ENCODE measurements around the gene YWHAQ.

YWHAQ gene

GRCh38 chr2:9570182-9571060 lies 60.4 kb downstream of the YWHAQ start:
- ATAC-seq: peak; percentile 25
- TF ChIP-seq BACH2 (CRISPR knock-in tag; IDR thresholded peaks at IDR 0.05; ENCODE audit: borderline replicate concordance) (no peak), RARB (CRISPR knock-in tag; IDR thresholded peaks at IDR 0.05) (no peak), ZFP3 (CRISPR knock-in tag; IDR thresholded peaks at IDR 0.05) (no peak), ESRRG (CRISPR knock-in tag; IDR thresholded peaks at IDR 0.05) (no peak), TCF4 (CRISPR knock-in tag; IDR thresholded peaks at IDR 0.05; ENCODE audit: borderline replicate concordance) (no peak), POU6F1 (CRISPR knock-in tag; IDR thresholded peaks at IDR 0.05; ENCODE audit: borderline replicate concordance, low read depth) (no peak), ISL1 (CRISPR knock-in tag; IDR thresholded peaks at IDR 0.05) (no peak), ZC3H10 (CRISPR knock-in tag; IDR thresholded peaks at IDR 0.05) (no peak), ARNTL (CRISPR knock-in tag; IDR thresholded peaks at IDR 0.05; ENCODE audit: borderline replicate concordance, low read depth) (no peak), CSDC2 (CRISPR knock-in tag; IDR thresholded peaks at IDR 0.05) (no peak), SNAI2 (CRISPR knock-in tag; IDR thresholded peaks at IDR 0.05) (no peak), CSRNP3 (CRISPR knock-in tag; IDR thresholded peaks at IDR 0.05) (no peak), ZNF8 (CRISPR knock-in tag; IDR thresholded peaks at IDR 0.05) (no peak), TOX (CRISPR knock-in tag; IDR thresholded peaks at IDR 0.05; ENCODE audit: borderline replicate concordance) (no peak), ZFP30 (CRISPR knock-in tag; IDR thresholded peaks at IDR 0.05) (no peak), CREB5 (CRISPR knock-in tag; IDR thresholded peaks at IDR 0.05; ENCODE audit: low read depth) (no peak), PATZ1 (CRISPR knock-in tag; IDR thresholded peaks at IDR 0.05; ENCODE audit: borderline replicate concordance) (no peak)

GRCh38 chr2:9565436-9566153 lies 65.2 kb downstream of the YWHAQ start:
- peak; percentile 99 for ATAC-seq
- TF ChIP-seq ZNF8 (CRISPR knock-in tag; IDR thresholded peaks at IDR 0.05) (no peak), ESRRG (CRISPR knock-in tag; IDR thresholded peaks at IDR 0.05) (no peak), SNAI2 (CRISPR knock-in tag; IDR thresholded peaks at IDR 0.05) (peak; percentile 61; the same call in 1 of the 2 replicates), ZNF565 (CRISPR knock-in tag; conservative IDR thresholded peaks at IDR 0.05; ENCODE audit: low read depth) (no peak), GLIS3 (CRISPR knock-in tag; IDR thresholded peaks at IDR 0.05) (no peak), ZNF70 (CRISPR knock-in tag; IDR thresholded peaks at IDR 0.05) (no peak), PATZ1 (CRISPR knock-in tag; IDR thresholded peaks at IDR 0.05; ENCODE audit: borderline replicate concordance) (no peak), ARNTL (CRISPR knock-in tag; IDR thresholded peaks at IDR 0.05; ENCODE audit: borderline replicate concordance, low read depth) (no peak), ZFP3 (CRISPR knock-in tag; IDR thresholded peaks at IDR 0.05) (peak; percentile 95), RARB (CRISPR knock-in tag; IDR thresholded peaks at IDR 0.05) (no peak), ZFP30 (CRISPR knock-in tag; IDR thresholded peaks at IDR 0.05) (no peak), TCF4 (CRISPR knock-in tag; IDR thresholded peaks at IDR 0.05; ENCODE audit: borderline replicate concordance) (no peak), CSDC2 (CRISPR knock-in tag; IDR thresholded peaks at IDR 0.05) (peak; percentile 78; the same call in 1 of the 2 replicates), OSR1 (CRISPR knock-in tag; IDR thresholded peaks at IDR 0.05) (no peak), ISL1 (CRISPR knock-in tag; IDR thresholded peaks at IDR 0.05) (peak; percentile 53), POU6F1 (CRISPR knock-in tag; IDR thresholded peaks at IDR 0.05; ENCODE audit: borderline replicate concordance, low read depth) (0 out of 2 replicates have a peak, but pooled peaks have one; percentile 5), TSHZ2 (CRISPR knock-in tag; IDR thresholded peaks at IDR 0.05) (no peak)

Measured in SK-N-SH treated with all-trans-retinoic acid at 6 μM for 48 hours (cell line).